ENCODE results near the gene LMBRD1. TPM values are rescaled to one million over a fixed set of nuclear protein-coding genes. Genes with fewer than 3 reads are reported as not detected.

LMBRD1 gene
- total RNA-seq, 1 experiment from 2014 or later = 17.0 TPM

- no peak overlapping the region for H3T11ph ChIP-seq (ENCODE audit: low read length)
- no peaks in the 10 kb centered on the region for H3K23me2 ChIP-seq (ENCODE audit: insufficient read length, low read depth, low read length, poor library complexity, severe bottlenecking)
- H3K18ac ChIP-seq (ENCODE audit: insufficient read length, low read depth, low read length) = no peak overlapping the region
- no peaks in the 10 kb centered on the region for H3K27me3 ChIP-seq (ENCODE audit: insufficient read depth, low read length)
- no peaks in the 10 kb centered on the region for H3K27me3 Mint-ChIP-seq (ENCODE audit: low read depth)
- H3K36me3 Mint-ChIP-seq (ENCODE audit: insufficient read depth in 1 of 3, low read depth in 3 of 3) = no peaks in the 10 kb centered on the region
- no peak overlapping the region for H2BK15ac ChIP-seq (ENCODE audit: low read depth, low read length)
- no peak overlapping the region for H3K14ac ChIP-seq (ENCODE audit: insufficient read depth, low read length)
- H2BK120ac ChIP-seq (ENCODE audit: low read depth, low read length, poor library complexity, severe bottlenecking) = no peak overlapping the region
- H3K56ac ChIP-seq (ENCODE audit: insufficient read length, low read depth, low read length) = no peak overlapping the region
- no peak overlapping the region for H2AK5ac ChIP-seq (ENCODE audit: insufficient read length, low read length)
- no peak overlapping the region for H3K4me2 ChIP-seq (ENCODE audit: insufficient read depth, insufficient read length, low read length)
- peak overlapping the region in 1 of 3 experiments; percentile 81; a peak in 3 of 7 replicates for H3K27ac Mint-ChIP-seq
- no peak overlapping the region for H3K23ac ChIP-seq (ENCODE audit: insufficient read length, low read depth, low read length)
- no peaks in the 10 kb centered on the region for H3K9me3 Mint-ChIP-seq
- no peak overlapping the region for H4K8ac ChIP-seq (replicated peaks; ENCODE audit: insufficient read length, low read depth, low read length)
- no peaks in the 10 kb centered on the region for H3K9me3 ChIP-seq (ENCODE audit: control insufficient read depth, low read depth, low read length)
- no peaks in the 10 kb centered on the region for H3K79me1 ChIP-seq (ENCODE audit: insufficient read depth, low read depth, low read length, poor library complexity, severe bottlenecking)
- H4K91ac ChIP-seq (ENCODE audit: insufficient read length, low read depth, low read length) = no peak overlapping the region
- H3K4me1 ChIP-seq (ENCODE audit: insufficient read depth, low read length) = peaks cover 6% of the 10 kb centered on the region; the same call in 1 of the 2 replicates
- H2BK20ac ChIP-seq (ENCODE audit: low read depth, low read length, poor library complexity, severe bottlenecking) = no peak overlapping the region
- peak overlapping the region; percentile 52 for H2AFZ ChIP-seq (ENCODE audit: low read length)
- H3K4ac ChIP-seq (ENCODE audit: low read depth, low read length) = no peak overlapping the region
- TF ChIP-seq CTCF (conservative IDR thresholded peaks at IDR 0.05) = no peak
- H3K4me3 Mint-ChIP-seq = no peak overlapping the region
- H3K9ac ChIP-seq (ENCODE audit: extremely low read depth, insufficient read length, low read length) = no peak overlapping the region
- no peak overlapping the region for H2BK5ac ChIP-seq (ENCODE audit: insufficient read length, low read length)
- H4K20me1 ChIP-seq (ENCODE audit: control insufficient read depth, insufficient read depth, insufficient read length) = no peaks in the 10 kb centered on the region
- peaks cover 35% of the 10 kb centered on the region in 2 experiments for H3K4me1 Mint-ChIP-seq
- no peak for DNase-seq
- no peak overlapping the region for H3K27ac ChIP-seq (ENCODE audit: insufficient read length, low read depth, low read length)
- no CpG with 5 or more reads among the region's 3 CpGs for WGBS (ENCODE audit: extremely low coverage, insufficient read length, low lambda C conversion rate)
- no peaks in the 10 kb centered on the region for H3K79me2 ChIP-seq (ENCODE audit: insufficient read depth, low read length)
- H2BK12ac ChIP-seq (ENCODE audit: insufficient read length, low read depth, low read length) = no peak overlapping the region
- no peak overlapping the region for H4K5ac ChIP-seq (ENCODE audit: insufficient read length, low read depth, low read length)
Observed at GRCh38 chr6:69816569-69816968, 19.8 kb upstream of the LMBRD1 start.

Measured in H9 (cell line).